ENCODE data around the gene PACSIN1.

GRCh38 chr6:34583461-34583860, 117.6 kb downstream of the PACSIN1 start:
- TF ChIP-seq CTCF (IDR thresholded peaks at IDR 0.05) = peak in 3 of 7 experiments; percentile 7 to 17 (median 8)
- no peak for TF ChIP-seq POLR2A (IDR thresholded peaks at IDR 0.05)

Measured in stomach (tissue), 4 donors.